ENCODE measurements around the gene RAB35.

RAB35 gene

DNA sequence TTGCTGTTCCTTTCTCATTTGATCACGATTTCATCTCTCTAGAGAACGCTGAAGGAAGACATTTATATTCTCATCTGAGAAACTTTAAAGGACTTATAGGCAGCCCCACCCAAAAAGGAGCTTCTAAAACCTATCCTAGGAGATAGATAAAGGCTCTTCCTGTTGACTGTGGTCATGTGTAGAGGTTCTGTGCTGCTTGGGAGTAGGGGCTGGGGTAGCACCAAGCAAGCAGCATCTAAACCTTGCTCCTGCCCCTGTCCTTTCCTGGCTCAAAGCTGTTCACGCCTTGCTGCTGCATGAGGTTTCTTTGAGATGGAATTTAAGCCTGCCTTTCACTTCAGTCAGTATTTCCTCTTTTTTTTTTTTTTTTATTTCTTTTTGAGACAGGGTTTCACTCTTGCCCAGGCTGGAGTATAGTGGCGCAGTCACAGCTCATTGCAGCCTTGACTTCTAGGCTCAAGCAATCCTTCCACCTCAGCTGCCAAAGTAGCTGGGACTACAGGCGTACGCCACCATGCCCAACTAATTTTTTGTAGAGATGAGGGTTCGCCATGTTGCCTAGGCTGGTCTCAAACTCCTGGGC is 41.4 kb downstream of the RAB35 start:
- no peak for DNase-seq (ENCODE audit: low spot score)
- in situ Hi-C loops (cut with MboI; ENCODE audit: low pct_unique_long_range_greater_than_20kb, low sequenced_read_pairs, unreplicated experiment), result loop anchor here (25.0 kb wide), 1 partner anchor 388 kb away; no protein-coding TSS in a partner anchor
- TF ChIP-seq, protein P1, sequence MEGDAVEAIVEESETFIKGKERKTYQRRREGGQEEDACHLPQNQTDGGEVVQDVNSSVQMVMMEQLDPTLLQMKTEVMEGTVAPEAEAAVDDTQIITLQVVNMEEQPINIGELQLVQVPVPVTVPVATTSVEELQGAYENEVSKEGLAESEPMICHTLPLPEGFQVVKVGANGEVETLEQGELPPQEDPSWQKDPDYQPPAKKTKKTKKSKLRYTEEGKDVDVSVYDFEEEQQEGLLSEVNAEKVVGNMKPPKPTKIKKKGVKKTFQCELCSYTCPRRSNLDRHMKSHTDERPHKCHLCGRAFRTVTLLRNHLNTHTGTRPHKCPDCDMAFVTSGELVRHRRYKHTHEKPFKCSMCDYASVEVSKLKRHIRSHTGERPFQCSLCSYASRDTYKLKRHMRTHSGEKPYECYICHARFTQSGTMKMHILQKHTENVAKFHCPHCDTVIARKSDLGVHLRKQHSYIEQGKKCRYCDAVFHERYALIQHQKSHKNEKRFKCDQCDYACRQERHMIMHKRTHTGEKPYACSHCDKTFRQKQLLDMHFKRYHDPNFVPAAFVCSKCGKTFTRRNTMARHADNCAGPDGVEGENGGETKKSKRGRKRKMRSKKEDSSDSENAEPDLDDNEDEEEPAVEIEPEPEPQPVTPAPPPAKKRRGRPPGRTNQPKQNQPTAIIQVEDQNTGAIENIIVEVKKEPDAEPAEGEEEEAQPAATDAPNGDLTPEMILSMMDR (IDR thresholded peaks at IDR 0.05; ENCODE audit: extremely low read depth, insufficient read depth, missing control alignments), result no peak

DNA sequence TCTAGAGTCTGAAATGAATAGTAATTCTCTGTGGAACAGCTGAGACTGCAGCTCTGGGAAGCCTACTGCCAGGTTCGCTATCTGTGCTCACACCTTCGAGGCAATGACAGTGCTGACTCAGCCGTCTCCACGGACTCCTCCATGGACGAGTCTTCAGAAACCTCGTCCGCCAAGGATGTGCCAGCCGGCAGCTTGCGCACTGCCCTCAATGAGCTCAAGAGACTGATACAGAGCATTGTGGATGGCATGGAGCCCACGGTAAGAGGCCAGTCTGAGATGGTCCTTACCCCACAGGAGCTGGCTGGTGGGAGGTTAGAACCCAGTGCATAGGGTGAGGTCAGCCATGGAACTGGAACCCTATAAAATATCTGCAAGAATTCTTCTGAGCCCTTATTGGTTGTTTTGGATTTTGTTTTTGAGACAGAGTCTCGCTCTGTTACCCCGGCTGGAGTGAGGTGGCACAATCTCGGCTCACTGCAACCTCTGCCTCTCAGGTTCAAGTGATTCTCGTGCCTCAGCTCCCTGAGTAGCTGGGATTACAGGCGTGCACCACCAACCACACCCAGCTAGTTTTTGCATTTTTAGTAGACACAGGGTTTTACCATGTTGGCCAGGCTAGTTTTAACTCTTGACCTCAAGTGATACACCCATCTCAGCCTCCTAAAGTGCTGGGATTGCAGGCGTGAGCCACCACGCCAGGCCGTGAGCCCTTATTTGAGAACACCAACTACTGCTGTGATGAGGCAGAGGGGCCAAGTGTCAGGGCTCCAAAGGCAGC is 43.9 kb downstream of the RAB35 start:
- TF ChIP-seq, protein P1 (IDR thresholded peaks at IDR 0.05; ENCODE audit: extremely low read depth, insufficient read depth, missing control alignments), result no peak
- DNase-seq (ENCODE audit: low spot score), result no peak
- in situ Hi-C loops (cut with MboI; ENCODE audit: low pct_unique_long_range_greater_than_20kb, low sequenced_read_pairs, unreplicated experiment), result no loop called here

DNA sequence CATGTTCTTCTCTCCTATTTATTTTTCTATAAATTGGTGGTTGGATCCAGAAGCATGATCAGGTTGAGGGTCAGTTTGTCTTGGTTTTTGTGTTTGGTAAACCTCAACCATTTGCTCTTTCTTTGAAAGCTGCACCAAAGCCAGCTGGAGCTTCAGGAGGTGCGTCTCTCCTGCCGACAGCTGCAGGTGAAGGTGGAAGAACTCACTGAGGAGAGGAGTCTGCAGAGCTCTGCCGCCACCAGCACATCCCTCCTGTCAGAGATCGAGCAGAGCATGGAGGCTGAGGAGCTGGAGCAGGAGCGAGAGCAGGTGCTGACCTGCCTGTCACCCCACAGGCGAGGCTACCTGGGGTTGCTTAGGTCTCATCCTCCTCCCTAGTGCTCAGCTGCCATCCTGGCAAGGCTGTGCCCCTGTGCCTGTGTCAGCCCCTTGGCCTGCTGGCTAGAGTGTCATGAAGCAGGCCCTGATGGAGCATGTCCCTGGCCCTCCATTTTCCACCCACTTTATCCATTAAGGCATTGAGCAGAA is 45.0 kb downstream of the RAB35 start:
- no peak for DNase-seq (ENCODE audit: low spot score)
- in situ Hi-C loops (cut with MboI; ENCODE audit: low pct_unique_long_range_greater_than_20kb, low sequenced_read_pairs, unreplicated experiment), result no loop called here

DNA sequence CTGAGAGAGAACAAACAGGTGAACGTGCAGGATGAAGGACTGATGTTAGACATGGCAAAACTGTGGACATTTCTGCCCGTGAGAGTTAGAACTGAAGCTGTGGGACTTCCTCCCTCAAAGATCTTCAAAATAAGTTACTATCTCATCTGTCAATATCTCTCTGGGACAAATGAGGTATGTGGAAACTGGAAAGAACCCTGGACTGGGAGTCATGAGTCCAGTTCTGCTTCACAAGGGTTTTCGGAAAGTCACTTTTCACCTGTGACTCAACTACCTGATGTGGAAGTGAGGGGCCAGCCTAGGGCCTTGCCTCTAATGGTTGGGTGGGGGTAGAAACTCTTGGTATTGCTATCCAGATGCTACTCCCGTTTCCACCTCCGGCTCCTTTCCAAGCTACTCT is 47.3 kb downstream of the RAB35 start:
- no peak for DNase-seq (ENCODE audit: low spot score)
- TF ChIP-seq, protein P1 (IDR thresholded peaks at IDR 0.05; ENCODE audit: extremely low read depth, insufficient read depth, missing control alignments), result no peak
- in situ Hi-C loops (cut with MboI; ENCODE audit: low pct_unique_long_range_greater_than_20kb, low sequenced_read_pairs, unreplicated experiment), result no loop called here

More for the DNA sequence above, 45.0 kb downstream of the RAB35 start:
- TF ChIP-seq, protein P1 (IDR thresholded peaks at IDR 0.05; ENCODE audit: extremely low read depth, insufficient read depth, missing control alignments), result no peak

DNA sequence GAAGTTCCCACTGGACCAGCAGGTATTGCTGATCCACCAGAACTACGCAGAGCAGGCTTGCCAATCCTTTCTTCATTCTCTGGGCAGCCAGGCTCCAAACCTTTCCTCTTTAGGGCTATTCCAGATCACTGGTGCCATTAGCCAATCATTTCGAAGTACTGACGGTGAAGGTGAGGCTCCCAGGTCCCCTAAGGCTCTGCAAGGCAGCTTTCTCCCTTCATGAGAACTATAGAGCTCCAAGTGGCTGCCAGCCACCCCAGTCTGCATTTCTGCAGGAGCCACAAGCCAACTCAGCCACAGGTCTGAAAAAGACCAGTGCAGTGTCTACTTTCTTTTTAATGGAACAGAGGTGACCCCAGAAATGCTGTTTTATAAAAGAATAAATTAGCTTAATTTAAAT is 48.7 kb downstream of the RAB35 start:
- DNase-seq (ENCODE audit: low spot score), result no peak
- TF ChIP-seq, protein P1 (IDR thresholded peaks at IDR 0.05; ENCODE audit: extremely low read depth, insufficient read depth, missing control alignments), result no peak
- in situ Hi-C loops (cut with MboI; ENCODE audit: low pct_unique_long_range_greater_than_20kb, low sequenced_read_pairs, unreplicated experiment), result no loop called here

DNA sequence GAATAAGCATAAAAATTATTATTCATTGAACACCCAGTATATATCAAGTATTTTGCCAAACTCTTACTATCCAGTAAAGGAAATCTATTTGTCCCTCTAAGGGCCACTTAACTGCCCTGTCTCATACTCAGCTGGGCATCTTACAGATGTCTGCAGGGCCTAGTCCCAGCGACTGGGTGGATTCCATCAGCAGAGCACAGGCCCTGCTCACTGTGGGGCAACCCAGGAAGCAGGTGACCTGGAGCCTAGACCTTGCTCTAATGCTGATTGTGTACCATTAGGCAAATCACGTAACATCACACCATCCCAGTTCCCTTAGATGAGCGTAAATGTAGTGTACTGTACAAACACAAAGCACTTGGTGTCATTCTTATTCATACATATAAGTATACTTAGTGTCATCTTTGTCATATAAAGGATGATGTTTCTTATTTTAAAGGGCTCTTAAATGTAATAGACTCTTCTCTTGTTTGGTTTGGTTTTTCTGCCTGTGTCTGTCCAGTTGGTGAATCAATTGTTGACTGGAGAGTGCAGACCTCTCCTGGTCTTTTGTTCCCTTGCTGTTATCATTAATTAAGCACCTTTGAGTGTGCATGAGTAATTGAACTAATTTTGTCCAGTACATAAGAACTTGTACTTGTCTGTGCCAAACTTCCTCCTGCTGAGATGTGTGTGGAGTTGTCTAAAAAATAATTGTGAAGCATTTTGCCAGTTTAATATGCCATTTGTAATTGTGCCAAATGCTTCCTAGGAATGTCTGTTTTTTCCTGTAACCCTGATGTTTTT is 49.3 kb downstream of the RAB35 start:
- in situ Hi-C loops (cut with MboI; ENCODE audit: low pct_unique_long_range_greater_than_20kb, low sequenced_read_pairs, unreplicated experiment), result no loop called here
- TF ChIP-seq, protein P1 (IDR thresholded peaks at IDR 0.05; ENCODE audit: extremely low read depth, insufficient read depth, missing control alignments), result no peak
- no peak for DNase-seq (ENCODE audit: low spot score)

Measured in GM13977 (cell line).